Loucy (cell line): Measurements from ENCODE around the gene ADGRL3.

Source experiments
- H2AFZ ChIP-seq: fragments of 200-600 bp; sonication (generic); 2 replicates; pipeline ENCODE4 v1.6.0; 2016; ENCODE audit warnings: antibody characterized with exemption, mild to moderate bottlenecking, low read length, moderate library complexity
- H3F3A ChIP-seq: fragments of 200-600 bp; 2 replicates; pipeline ENCODE4 v1.6.0; 2016; ENCODE audit warnings: antibody characterized with exemption, low read depth, mild to moderate bottlenecking
- H3K27me3 ChIP-seq: fragments of 200-600 bp; sonication (generic); 2 replicates; pipeline ENCODE4 v1.6.1; 2014; ENCODE audit warnings: low read length, mild to moderate bottlenecking; ENCODE audit not compliant: insufficient read depth, poor library complexity, severe bottlenecking
- H3K36me3 ChIP-seq: fragments of 200-600 bp; sonication (generic); 2 replicates; pipeline ENCODE4 v1.6.1; 2016; ENCODE audit warnings: low read length; ENCODE audit not compliant: insufficient read depth
- H3K4me1 ChIP-seq: fragments of 200-600 bp; sonication (generic); 2 replicates; pipeline ENCODE4 v1.5.1; 2014; ENCODE audit warnings: low read length, mild to moderate bottlenecking; ENCODE audit not compliant: insufficient read depth, poor library complexity, severe bottlenecking
- H3K4me2 ChIP-seq: fragments of 200-600 bp; sonication (generic); 2 replicates; pipeline ENCODE4 v1.6.0; 2014; ENCODE audit warnings: antibody characterized with exemption, low read length, low read depth, mild to moderate bottlenecking; ENCODE audit not compliant: poor library complexity, severe bottlenecking
- H3K4me3 ChIP-seq: fragments of 200-600 bp; sonication (generic); 2 replicates; pipeline ENCODE4 v1.5.1; 2014; ENCODE audit warnings: low read length, mild to moderate bottlenecking, mixed read lengths; ENCODE audit not compliant: poor library complexity, severe bottlenecking
- H3K79me2 ChIP-seq: fragments of 200-600 bp; sonication (generic); 2 replicates; pipeline ENCODE4 v1.6.1; 2014; ENCODE audit warnings: low read length; ENCODE audit not compliant: insufficient read depth
- H3K9ac ChIP-seq: fragments of 200-600 bp; sonication (generic); 2 replicates; pipeline ENCODE4 v1.6.0; 2014; ENCODE audit warnings: mild to moderate bottlenecking, low read depth, low read length, moderate library complexity; ENCODE audit not compliant: poor library complexity, severe bottlenecking
- H3K9me2 ChIP-seq: fragments of 200-600 bp; sonication (generic); replicated peaks from 2 replicates; pipeline ENCODE4 v1.6.1; 2016; ENCODE audit warnings: low read depth, low read length, mixed read lengths
- H3K9me3 ChIP-seq: fragments of 200-600 bp; sonication (generic); 2 replicates; pipeline ENCODE4 v1.6.1; 2014; ENCODE audit warnings: mild to moderate bottlenecking, antibody characterized with exemption, low read length, low read depth; ENCODE audit not compliant: insufficient read depth
- H4K20me1 ChIP-seq: fragments of 200-600 bp; sonication (generic); 2 replicates; pipeline ENCODE4 v1.6.0; 2014; ENCODE audit warnings: antibody characterized with exemption, low read length, mild to moderate bottlenecking; ENCODE audit not compliant: insufficient read depth, poor library complexity, severe bottlenecking
- CTCF ChIP-seq: fragments of 200-600 bp; sonication (generic); conservative IDR thresholded peaks from 2 replicates; pipeline ENCODE4 v1.5.1; 2014; ENCODE audit warnings: mild to moderate bottlenecking, antibody characterized with exemption, low read length
- EZH2phosphoT487 ChIP-seq: fragments of 200-600 bp; IDR thresholded peaks from 2 replicates; pipeline ENCODE4 v1.6.1; 2018; ENCODE audit warnings: antibody characterized with exemption, mild to moderate bottlenecking, moderate library complexity, borderline replicate concordance

ADGRL3 gene

GRCh38 chr4:62057031-62057430 is 856.9 kb downstream of the ADGRL3 start:
- Histone ChIP-seq H3K9ac (no peak overlapping the region), H3F3A (no peaks in the 10 kb centered on the region), H3K79me2 (no peaks in the 10 kb centered on the region)

GRCh38 chr4:62058571-62058970 is 858.4 kb downstream of the ADGRL3 start:
- H4K20me1 ChIP-seq = no peaks in the 10 kb centered on the region
- H3K4me2 ChIP-seq = no peak overlapping the region
- no peaks in the 10 kb centered on the region for H3K9me2 ChIP-seq
- H3K27me3 ChIP-seq = peaks cover 10% of the 10 kb centered on the region
- H2AFZ ChIP-seq = no peak overlapping the region
- no peaks in the 10 kb centered on the region for H3K36me3 ChIP-seq
- H3K79me2 ChIP-seq = no peaks in the 10 kb centered on the region
- no peaks in the 10 kb centered on the region for H3F3A ChIP-seq
- no peaks in the 10 kb centered on the region for H3K9me3 ChIP-seq
- H3K4me3 ChIP-seq = no peak overlapping the region
- H3K4me1 ChIP-seq = no peaks in the 10 kb centered on the region
- TF ChIP-seq EZH2phosphoT487 (no peak), CTCF (no peak)
- H3K9ac ChIP-seq = no peak overlapping the region

More at GRCh38 chr4:62057031-62057430, 856.9 kb downstream of the ADGRL3 start:
- H3K36me3 ChIP-seq = no peaks in the 10 kb centered on the region
- no peak overlapping the region for H3K4me3 ChIP-seq
- no peaks in the 10 kb centered on the region for H3K9me3 ChIP-seq
- peaks cover 10% of the 10 kb centered on the region for H3K27me3 ChIP-seq
- no peaks in the 10 kb centered on the region for H3K9me2 ChIP-seq
- H4K20me1 ChIP-seq = no peaks in the 10 kb centered on the region
- no peaks in the 10 kb centered on the region for H3K4me1 ChIP-seq
- H2AFZ ChIP-seq = no peak overlapping the region
- H3K4me2 ChIP-seq = no peak overlapping the region
- TF ChIP-seq CTCF (no peak), EZH2phosphoT487 (no peak)

DNA sequence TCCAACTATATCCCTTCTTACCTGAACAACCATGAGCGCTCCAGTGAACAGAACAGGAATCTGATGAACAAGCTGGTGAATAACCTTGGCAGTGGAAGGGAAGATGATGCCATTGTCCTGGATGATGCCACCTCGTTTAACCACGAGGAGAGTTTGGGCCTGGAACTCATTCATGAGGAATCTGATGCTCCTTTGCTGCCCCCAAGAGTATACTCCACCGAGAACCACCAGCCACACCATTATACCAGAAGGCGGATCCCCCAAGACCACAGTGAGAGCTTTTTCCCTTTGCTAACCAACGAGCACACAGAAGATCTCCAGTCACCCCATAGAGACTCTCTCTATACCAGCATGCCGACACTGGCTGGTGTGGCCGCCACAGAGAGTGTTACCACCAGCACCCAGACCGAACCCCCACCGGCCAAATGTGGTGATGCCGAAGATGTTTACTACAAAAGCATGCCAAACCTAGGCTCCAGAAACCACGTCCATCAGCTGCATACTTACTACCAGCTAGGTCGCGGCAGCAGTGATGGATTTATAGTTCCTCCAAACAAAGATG is 870.2 kb downstream of the ADGRL3 start:
- Histone ChIP-seq H3K4me3 (no peak overlapping the region), H3K27me3 (no peaks in the 10 kb centered on the region), H3K9ac (no peak overlapping the region), H3K79me2 (no peaks in the 10 kb centered on the region), H3F3A (no peaks in the 10 kb centered on the region), H4K20me1 (no peaks in the 10 kb centered on the region), H3K4me2 (no peak overlapping the region), H3K9me2 (no peaks in the 10 kb centered on the region), H3K4me1 (no peaks in the 10 kb centered on the region), H3K9me3 (no peaks in the 10 kb centered on the region), H3K36me3 (no peaks in the 10 kb centered on the region), H2AFZ (no peak overlapping the region)
- no peak for TF ChIP-seq EZH2phosphoT487
- no peak for TF ChIP-seq CTCF
